Activated naive CD8-positive, alpha-beta T cell treated with anti-CD3 and anti-CD28 coated beads for 36 hours (primary cell): Measurements from ENCODE around the gene XAGE2. TPM values are rescaled to one million over a fixed set of nuclear protein-coding genes. Genes with fewer than 3 reads are reported as not detected.

ENCODE experiments used
- DNase-seq: peaks from one replicate; pipeline ENCODE4 v3.0.0; 2021
- H3K27ac Mint-ChIP-seq: one replicate; pipeline ENCODE4 v1.8.0; 2022; ENCODE audit warnings: mild to moderate bottlenecking, moderate library complexity, mixed read lengths
- H3K27me3 Mint-ChIP-seq: one replicate; pipeline ENCODE4 v1.8.0; 2022; ENCODE audit warnings: mild to moderate bottlenecking, mixed read lengths
- H3K36me3 Mint-ChIP-seq: one replicate; pipeline ENCODE4 v1.8.0; 2021; ENCODE audit warnings: mild to moderate bottlenecking, mixed read lengths
- H3K4me1 Mint-ChIP-seq: one replicate; pipeline ENCODE4 v1.8.0; 2021; ENCODE audit warnings: mixed read lengths
- H3K4me3 Mint-ChIP-seq: one replicate; pipeline ENCODE4 v1.8.0; 2022; ENCODE audit warnings: mild to moderate bottlenecking, moderate library complexity, mixed read lengths
- H3K9me3 Mint-ChIP-seq: one replicate; pipeline ENCODE4 v1.8.0; 2022; ENCODE audit warnings: mixed read lengths
- total RNA-seq, 2 experiments: library from RNA; stranded (reverse); gene quantifications; one replicate each; pipeline ENCODE4 v1.2.3, GENCODE V29; 2021

Gene XAGE2
- total RNA-seq, 2 experiments from 2014 or later, result not detected

GRCh38 chrX:52410439-52411394 is 41.9 kb downstream of the XAGE2 start:
- DNase-seq, result no peak
- no peaks in the 10 kb centered on the region for H3K4me1 Mint-ChIP-seq
- H3K9me3 Mint-ChIP-seq, result no peaks in the 10 kb centered on the region
- H3K27me3 Mint-ChIP-seq, result no peaks in the 10 kb centered on the region
- H3K27ac Mint-ChIP-seq, result no peak overlapping the region
- no peaks in the 10 kb centered on the region for H3K36me3 Mint-ChIP-seq
- no peak overlapping the region for H3K4me3 Mint-ChIP-seq

GRCh38 chrX:52415304-52415703 is 46.5 kb downstream of the XAGE2 start:
- no peak for DNase-seq
- Mint-ChIP-seq H3K36me3 (no peaks in the 10 kb centered on the region), H3K27ac (no peak overlapping the region), H3K4me1 (no peaks in the 10 kb centered on the region), H3K27me3 (peaks cover 3% of the 10 kb centered on the region), H3K9me3 (no peaks in the 10 kb centered on the region), H3K4me3 (no peak overlapping the region)

GRCh38 chrX:52416816-52417215 is 48.0 kb downstream of the XAGE2 start:
- Mint-ChIP-seq H3K4me3 (no peak overlapping the region), H3K36me3 (no peaks in the 10 kb centered on the region), H3K27me3 (peaks cover 3% of the 10 kb centered on the region), H3K27ac (no peak overlapping the region), H3K9me3 (no peaks in the 10 kb centered on the region), H3K4me1 (no peaks in the 10 kb centered on the region)
- DNase-seq, result no peak

DNA sequence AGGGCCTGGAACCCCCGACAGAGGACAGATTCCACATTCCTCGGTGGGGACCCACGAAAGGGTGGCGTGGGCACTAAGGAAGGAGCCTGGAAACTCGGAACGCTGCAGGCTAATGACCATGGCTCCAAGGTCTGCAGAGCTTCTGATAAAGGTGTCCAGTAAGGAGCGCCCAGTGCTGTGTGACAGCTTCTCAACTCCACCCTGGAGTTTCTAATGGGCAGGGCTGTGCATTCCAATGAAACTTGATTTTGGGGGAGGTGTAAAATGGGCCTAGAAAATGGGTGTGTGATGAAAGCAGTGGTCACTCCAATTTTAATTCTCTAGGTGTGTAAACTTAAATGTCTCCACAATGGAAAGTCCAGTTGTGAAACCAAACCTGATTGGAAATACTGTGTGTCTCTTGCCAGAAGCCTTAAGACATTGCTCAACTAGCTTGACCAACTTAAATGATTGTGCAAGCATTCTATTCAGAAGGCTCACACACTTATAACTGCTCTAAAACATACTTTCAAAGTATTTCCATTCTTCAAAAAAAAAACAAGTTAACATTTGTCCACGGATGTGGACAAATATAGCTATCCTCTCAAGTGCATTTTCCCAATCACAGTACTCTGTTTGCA is 52.1 kb downstream of the XAGE2 start:
- Mint-ChIP-seq H3K9me3 (no peaks in the 10 kb centered on the region), H3K27me3 (peaks cover 3% of the 10 kb centered on the region), H3K27ac (no peak overlapping the region), H3K4me1 (no peaks in the 10 kb centered on the region), H3K36me3 (no peaks in the 10 kb centered on the region), H3K4me3 (no peak overlapping the region)
- DNase-seq, result no peak

DNA sequence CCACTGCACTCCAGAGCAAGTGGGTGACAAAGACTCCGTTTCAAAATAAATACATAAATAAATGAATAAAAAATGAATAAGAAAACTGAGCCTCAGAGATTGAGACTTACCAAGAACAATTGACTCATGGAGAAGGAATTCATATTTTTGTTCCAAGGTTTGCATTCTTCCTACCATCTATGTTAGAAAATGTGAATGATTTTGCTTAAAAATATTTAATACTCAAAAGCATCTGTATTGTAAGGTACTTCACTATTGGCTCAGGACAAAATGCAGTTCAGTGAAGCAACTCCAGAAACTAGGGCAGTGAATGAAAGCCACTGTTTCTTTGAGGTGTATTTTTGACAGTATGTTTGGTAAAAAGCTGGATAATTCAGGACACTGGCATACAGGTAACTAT is 54.1 kb downstream of the XAGE2 start:
- no peaks in the 10 kb centered on the region for H3K9me3 Mint-ChIP-seq
- no peaks in the 10 kb centered on the region for H3K4me1 Mint-ChIP-seq

DNA sequence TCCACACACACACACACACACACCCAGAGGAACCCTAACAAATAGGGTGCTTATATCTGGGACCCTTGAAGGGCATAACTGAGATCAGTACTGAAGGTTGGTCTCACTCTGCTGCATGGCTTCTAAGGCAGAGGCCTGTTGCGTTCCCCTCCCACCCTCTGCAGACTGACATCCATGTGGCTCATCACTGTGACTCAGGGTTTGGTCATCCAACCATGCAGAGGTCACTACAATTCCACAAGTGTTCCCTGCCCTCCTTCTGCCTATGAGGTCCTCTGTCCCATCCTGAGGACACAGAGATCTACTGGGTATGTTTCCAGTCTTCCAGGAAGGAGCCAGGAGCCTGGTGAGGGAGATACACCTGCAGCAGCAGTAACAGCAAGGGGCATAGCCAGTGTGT is 55.8 kb downstream of the XAGE2 start:
- H3K27me3 Mint-ChIP-seq, result no peaks in the 10 kb centered on the region
- no peak overlapping the region for H3K4me3 Mint-ChIP-seq
- no peaks in the 10 kb centered on the region for H3K9me3 Mint-ChIP-seq
- H3K4me1 Mint-ChIP-seq, result no peaks in the 10 kb centered on the region
- no peaks in the 10 kb centered on the region for H3K36me3 Mint-ChIP-seq
- DNase-seq, result no peak
- no peak overlapping the region for H3K27ac Mint-ChIP-seq

More for the DNA sequence above, 54.1 kb downstream of the XAGE2 start:
- Mint-ChIP-seq H3K36me3 (no peaks in the 10 kb centered on the region), H3K27ac (no peak overlapping the region), H3K4me3 (no peak overlapping the region), H3K27me3 (no peaks in the 10 kb centered on the region)
- no peak for DNase-seq

Other genes with a start within 250 kb of the XAGE2 start
- 1 to 10 TPM in 1 of 2 experiments, under 1 TPM in 1; 0.97 to 1.3 TPM for gene MAGED4, start 184.1 kb upstream of the XAGE2 start, total RNA-seq
- not detected for gene XAGE1A, start 126.8 kb downstream of the XAGE2 start, total RNA-seq
- gene XAGE1B, start 148.0 kb downstream of the XAGE2 start, total RNA-seq, result not detected